HG02870 (cell line): ENCODE measurements around the gene PLA1A.

Experiments used
- ATAC-seq: cut with Tn5 transposase; IDR thresholded peaks from one replicate; pipeline ENCODE4 v1.9.1; 2021; ENCODE audit warnings: mild to moderate bottlenecking, moderate library complexity; ENCODE audit not compliant: unreplicated experiment

PLA1A gene

DNA sequence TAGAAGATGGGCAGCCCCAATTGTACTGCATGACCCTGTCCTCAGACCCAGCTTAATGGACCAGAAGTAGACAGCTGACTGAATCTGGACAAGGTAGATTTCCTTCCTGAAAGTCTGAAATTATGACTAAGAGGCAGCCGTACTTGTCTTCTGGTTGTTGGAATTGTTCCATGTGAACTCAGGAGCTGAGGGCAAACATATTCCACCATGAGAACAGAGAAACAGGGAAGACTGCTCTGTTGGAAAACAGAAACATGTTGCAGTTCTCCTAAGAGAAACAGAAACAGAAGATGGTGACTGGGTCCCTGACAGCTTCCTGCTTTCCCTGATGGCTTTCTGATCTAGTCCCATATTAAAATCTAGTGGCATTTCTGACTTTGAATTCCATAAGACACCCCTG, 38.6 kb downstream of the PLA1A start:
- no peak for ATAC-seq

GRCh38 chr3:119636891-119637611, 39.4 kb downstream of the PLA1A start:
- no peak for ATAC-seq

GRCh38 chr3:119637679-119638477, 40.2 kb downstream of the PLA1A start:
- peak; percentile 18 for ATAC-seq

DNA sequence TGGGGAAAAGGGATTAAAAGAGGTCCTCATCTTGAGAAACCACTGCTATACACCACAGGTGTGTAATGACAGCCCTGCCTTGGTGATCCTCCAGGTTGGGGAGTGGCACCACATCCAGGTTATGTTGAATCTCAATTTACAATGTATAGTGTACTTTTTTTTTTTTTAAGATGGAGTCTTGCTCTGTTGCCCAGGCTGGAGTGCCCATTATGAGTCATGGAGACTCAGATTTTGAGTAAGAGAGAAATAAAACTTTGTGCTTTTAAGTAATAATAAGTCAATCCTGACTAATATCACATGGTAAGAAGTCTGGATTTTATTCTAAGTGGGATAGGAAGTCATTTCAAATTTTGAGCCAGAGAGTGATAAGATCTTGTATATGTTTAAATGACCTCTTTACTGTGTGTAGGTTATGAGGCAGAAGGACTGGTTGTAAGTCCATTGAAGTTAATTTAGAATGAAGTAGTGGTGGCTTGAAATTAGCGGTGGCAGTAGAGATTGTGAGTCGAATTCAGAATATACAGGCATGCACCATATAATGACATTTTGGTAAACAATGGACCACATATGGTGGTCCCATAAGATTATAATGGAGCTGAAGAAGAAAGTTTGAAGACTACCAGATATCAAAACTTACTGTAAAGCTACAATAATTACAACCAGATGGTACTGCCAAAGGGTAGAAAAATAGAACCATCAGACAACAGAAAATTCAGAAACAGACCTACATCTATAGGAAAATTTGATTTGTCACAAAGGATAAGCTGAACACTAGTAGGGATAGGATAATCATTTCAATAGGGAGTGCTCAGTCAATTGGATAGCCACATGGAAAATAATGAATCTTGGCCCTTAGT, 42.0 kb downstream of the PLA1A start:
- ATAC-seq = peak; percentile 23

DNA sequence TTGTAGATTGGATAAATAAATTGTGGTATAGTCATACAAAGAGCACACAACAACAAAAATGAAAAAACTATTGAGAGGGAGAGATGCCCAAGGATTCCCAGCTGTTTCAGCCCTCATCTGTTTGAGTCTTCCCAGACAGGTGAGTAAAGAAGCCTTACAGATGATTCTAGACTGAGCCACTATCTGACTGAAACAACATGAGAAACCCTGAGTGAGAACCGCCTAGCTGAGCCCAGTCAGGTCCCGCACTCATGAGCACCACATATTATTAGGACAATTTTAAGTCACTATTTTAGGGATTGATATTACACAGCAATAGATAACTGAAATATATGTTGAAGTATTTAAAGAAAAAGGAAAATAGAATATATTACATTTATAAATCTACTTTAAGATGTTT, 43.7 kb downstream of the PLA1A start:
- no peak for ATAC-seq

GRCh38 chr3:119642746-119643473, 45.2 kb downstream of the PLA1A start:
- no peak for ATAC-seq

GRCh38 chr3:119643528-119643927, 45.8 kb downstream of the PLA1A start:
- no peak for ATAC-seq

- no peak for ATAC-seq
Measured at GRCh38 chr3:119644481-119644880, 46.8 kb downstream of the PLA1A start.

GRCh38 chr3:119645813-119646212, 48.1 kb downstream of the PLA1A start:
- ATAC-seq = no peak

DNA sequence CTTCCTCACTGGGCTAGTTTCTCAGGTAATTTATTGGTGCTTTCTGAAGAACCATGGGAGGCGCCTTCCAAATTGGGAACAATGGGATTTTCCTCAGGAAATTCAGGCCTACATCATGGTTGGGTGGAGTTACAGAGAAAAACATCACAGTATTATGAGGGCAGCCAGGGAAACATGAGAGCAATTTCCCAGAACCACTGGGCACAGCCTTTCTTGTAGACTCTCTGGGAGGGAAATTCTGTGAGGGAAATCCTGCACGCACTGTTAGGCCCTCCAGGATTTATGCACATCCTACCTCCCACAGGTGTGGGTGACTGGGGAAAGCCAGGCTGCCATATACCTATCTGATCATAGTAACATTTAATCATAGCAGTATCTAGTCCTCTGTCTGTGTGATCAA, 49.5 kb downstream of the PLA1A start:
- no peak for ATAC-seq

DNA sequence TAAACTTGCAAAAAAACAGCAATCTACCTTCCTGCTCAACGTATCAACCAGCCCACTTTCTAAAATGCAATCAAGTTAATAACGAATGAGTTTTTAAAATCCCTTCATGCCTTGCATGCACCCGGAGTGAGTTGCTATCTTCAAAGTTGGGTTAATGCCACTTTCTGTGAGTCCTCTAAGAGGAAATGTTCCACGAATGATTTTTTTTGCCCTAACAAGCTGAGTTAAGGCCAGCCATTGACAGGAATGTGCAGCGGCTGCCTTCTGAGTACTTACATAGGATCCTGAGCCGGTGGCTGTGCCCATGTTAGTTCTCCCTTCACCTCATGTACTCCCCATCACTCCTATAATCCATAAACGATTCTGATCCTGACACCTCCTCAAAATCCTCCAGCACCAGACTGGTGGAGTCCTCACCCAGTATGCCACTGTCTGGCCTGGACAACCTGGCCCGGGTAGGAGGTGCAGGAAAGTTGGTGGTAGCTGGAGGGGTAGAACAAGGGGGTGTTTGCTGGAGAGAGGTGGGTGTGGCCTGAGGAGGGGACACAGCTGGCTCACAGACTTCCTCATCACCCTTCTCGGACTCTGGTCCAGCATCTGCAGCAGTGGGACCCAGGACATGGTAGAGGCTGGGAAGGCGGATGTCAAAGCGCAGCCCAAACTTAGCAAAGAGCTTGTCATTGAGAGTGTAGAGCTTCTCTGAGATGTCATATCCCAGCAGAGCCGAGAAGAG, 50.3 kb downstream of the PLA1A start:
- ATAC-seq = no peak

GRCh38 chr3:119649761-119650160, 52.1 kb downstream of the PLA1A start:
- no peak for ATAC-seq

DNA sequence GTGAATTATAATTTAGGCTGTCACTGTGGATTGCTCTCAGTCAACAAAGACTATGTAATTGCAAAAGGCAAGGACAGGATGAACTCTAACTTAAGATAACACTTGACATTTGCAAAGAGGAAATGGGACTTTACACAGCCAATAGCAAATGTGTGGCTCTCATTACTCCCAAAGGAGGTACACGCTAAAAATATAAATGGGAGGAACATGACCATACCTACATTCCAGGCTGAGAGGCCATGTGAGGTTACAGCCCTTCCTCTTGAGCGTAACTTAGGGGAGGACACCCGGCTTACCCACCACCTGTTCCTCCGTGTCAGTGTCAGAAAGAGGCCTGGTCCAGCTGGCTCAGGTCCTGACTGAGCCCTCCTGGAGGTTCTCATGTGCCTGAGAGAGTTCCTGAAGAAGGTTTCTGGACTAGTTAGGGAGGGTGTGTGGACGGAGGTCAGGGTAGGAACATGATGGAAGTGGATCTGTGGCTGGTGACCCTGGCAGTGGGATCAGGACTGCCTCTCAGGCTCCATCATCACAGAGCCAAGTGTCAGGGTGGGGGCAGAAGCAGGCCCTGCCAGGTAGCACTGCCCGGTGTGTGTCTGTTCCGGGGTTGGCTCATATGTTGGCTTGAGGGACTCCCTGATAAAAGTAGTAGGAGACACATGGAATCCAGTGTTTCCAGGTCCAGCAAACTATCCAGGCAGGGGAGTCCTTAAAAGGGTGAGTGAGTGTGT, 54.8 kb downstream of the PLA1A start:
- no peak for ATAC-seq

GRCh38 chr3:119653876-119654275, 56.2 kb downstream of the PLA1A start:
- no peak for ATAC-seq

DNA sequence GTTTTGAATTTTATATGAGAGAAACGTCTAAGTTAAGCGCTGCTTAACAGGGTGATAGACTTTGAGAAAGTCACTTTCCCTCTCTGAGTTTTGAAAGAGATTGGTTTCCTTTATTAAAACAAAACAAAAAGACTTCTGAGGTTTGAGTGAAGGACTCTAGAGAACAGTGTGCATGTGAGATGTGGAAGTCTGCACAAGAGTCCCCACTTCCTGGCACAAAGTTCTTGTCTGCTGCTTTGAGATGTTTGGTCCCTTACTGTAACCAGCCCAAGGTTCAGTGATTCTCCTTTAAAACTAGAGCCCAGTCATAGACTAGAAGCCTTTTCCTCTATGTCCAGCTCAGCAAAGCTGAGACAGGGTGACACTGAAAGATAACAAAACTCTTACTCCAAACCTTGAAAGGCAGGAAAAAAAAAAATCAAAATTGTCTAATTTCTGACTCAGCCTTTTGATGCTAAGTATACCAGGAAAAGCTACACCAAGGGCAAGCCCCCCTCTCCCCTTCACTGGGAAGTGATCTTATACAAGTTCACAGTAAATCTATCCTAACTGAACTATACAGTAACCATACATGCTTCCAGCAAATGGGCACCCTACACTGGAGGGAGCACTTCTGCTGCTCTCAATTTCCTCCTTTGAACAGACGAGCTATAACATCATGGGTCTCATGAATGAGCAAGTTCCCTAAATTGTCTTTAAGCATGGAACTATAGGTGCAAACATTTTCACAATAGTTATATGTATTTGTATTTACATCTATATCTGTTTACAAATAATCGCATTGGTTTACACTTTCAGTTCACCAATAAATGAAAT, 60.4 kb downstream of the PLA1A start:
- ATAC-seq = peak; percentile 56

DNA sequence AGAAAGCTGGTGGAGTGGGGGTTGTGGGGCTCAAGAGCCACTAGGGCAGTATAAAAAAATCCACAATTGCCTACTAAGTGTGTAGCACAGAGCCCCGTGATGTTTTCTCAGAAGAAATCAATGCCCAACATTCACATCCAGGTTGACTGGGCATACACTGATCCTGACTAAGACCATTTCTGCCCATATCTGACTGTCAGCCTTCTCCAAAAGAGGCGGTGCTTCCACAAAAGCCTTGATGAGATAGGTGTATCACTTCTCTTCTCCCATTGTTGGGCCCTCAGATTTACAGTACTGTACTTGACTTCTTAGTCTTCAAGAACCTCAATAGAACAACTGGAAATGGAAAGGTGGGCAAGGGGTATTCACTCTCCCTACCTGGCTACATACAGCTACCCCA, 61.3 kb downstream of the PLA1A start:
- no peak for ATAC-seq

- ATAC-seq = no peak
Measured at GRCh38 chr3:119659606-119660291, 62.1 kb downstream of the PLA1A start.
